ENCODE results near the gene CDHR2. TPM values are rescaled to one million over a fixed set of nuclear protein-coding genes. Genes with fewer than 3 reads are reported as not detected.

CDHR2 gene
- total RNA-seq, 3 donors from 2014 or later (not counting 1 experiment from before 2014, with no cell fraction given) = 0.75 to 2.2 (median 1.8) TPM

GRCh38 chr5:176592573-176592972, 43.4 kb downstream of the CDHR2 start:
- intact Hi-C loops (cut with micrococcal nuclease) = no loop called here
- no peaks in the 10 kb centered on the region for H3K9me3 Mint-ChIP-seq
- H3K27ac Mint-ChIP-seq = no peak overlapping the region
- DNase-seq (no peak), ATAC-seq (no peak)
- Histone ChIP-seq H3K27me3 (ENCODE audit: control insufficient read depth, insufficient read depth, low read length) (no peaks in the 10 kb centered on the region), H3K4me3 (ENCODE audit: low read length) (no peak overlapping the region), H3K9me3 (ENCODE audit: control insufficient read depth, insufficient read depth, low read length) (no peaks in the 10 kb centered on the region), H3K36me3 (ENCODE audit: control insufficient read depth, insufficient read depth, low read length) (no peaks in the 10 kb centered on the region), H3K4me1 (ENCODE audit: control insufficient read depth, insufficient read depth, low read length) (peaks cover 6% of the 10 kb centered on the region), H3K27ac (ENCODE audit: low read length) (no peak overlapping the region)
- 100% methylated on average over 2 of the region's 3 CpGs for WGBS (ENCODE audit: insufficient coverage)
- TF ChIP-seq CTCF (IDR thresholded peaks at IDR 0.05) = no peak
- peaks cover 0 to 7% of the 10 kb centered on the region in 2 donors for H3K4me1 Mint-ChIP-seq
- no peaks in the 10 kb centered on the region for H3K36me3 Mint-ChIP-seq
- peaks cover 0 to 20% of the 10 kb centered on the region in 2 donors for H3K27me3 Mint-ChIP-seq (ENCODE audit: low read depth in 2 of 2)
- H3K4me3 Mint-ChIP-seq = no peak overlapping the region

DNA sequence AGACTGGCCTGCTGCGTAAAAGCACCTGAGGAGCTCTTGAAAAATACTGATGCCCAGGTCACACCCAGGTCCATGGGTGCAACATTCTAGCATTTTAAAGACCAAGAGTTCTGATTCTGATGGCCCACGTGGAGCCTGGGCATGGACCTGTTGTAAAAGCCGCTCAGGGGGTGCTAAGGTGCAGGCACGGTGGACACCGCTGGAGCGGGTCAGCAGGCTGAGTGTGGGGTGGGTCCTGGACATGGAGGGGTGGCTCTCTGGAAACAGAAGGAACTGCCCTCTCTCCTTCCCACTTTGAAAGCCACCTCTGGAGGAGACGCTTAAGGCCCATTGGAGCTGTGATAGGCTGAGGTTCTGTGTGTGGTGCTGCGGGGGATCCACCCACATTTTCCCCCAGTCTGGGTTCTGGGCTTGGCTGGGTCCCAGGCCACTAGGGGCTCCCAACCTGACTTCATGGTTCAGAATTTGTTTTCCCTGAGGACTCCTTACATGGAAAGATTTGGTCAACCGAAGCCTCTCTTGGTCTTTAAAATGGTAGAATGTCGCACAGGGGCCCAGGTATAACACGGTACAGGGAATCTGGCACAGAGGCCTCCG, 44.2 kb downstream of the CDHR2 start:
- no peak overlapping the region for H3K27ac Mint-ChIP-seq
- peaks cover 0 to 7% of the 10 kb centered on the region in 2 donors for H3K4me1 Mint-ChIP-seq
- no peak for ATAC-seq
- no peaks in the 10 kb centered on the region for H3K27me3 ChIP-seq (ENCODE audit: control insufficient read depth, insufficient read depth, low read length)
- no peak overlapping the region for H3K4me3 Mint-ChIP-seq
- no peak for TF ChIP-seq CTCF (IDR thresholded peaks at IDR 0.05)
- H3K4me3 ChIP-seq (ENCODE audit: low read length) = no peak overlapping the region
- H3K36me3 Mint-ChIP-seq = no peaks in the 10 kb centered on the region
- H3K4me1 ChIP-seq (ENCODE audit: control insufficient read depth, insufficient read depth, low read length) = peaks cover 6% of the 10 kb centered on the region
- WGBS (ENCODE audit: insufficient coverage) = 94% methylated on average over 10 of the region's 12 CpGs
- no peaks in the 10 kb centered on the region for H3K36me3 ChIP-seq (ENCODE audit: control insufficient read depth, insufficient read depth, low read length)
- intact Hi-C loops (cut with micrococcal nuclease) = no loop called here
- no peak for DNase-seq
- no peak overlapping the region for H3K27ac ChIP-seq (ENCODE audit: low read length)
- H3K27me3 Mint-ChIP-seq (ENCODE audit: low read depth in 2 of 2) = peaks cover 0 to 18% of the 10 kb centered on the region in 2 donors
- H3K9me3 Mint-ChIP-seq = no peaks in the 10 kb centered on the region
- H3K9me3 ChIP-seq (ENCODE audit: control insufficient read depth, insufficient read depth, low read length) = no peaks in the 10 kb centered on the region

GRCh38 chr5:176594554-176594953, 45.4 kb downstream of the CDHR2 start:
- DNase-seq (no peak), ATAC-seq (no peak)
- Histone ChIP-seq H3K4me1 (ENCODE audit: control insufficient read depth, insufficient read depth, low read length) (peaks cover 6% of the 10 kb centered on the region), H3K27ac (ENCODE audit: low read length) (no peak overlapping the region), H3K36me3 (ENCODE audit: control insufficient read depth, insufficient read depth, low read length) (no peaks in the 10 kb centered on the region), H3K9me3 (ENCODE audit: control insufficient read depth, insufficient read depth, low read length) (no peaks in the 10 kb centered on the region), H3K4me3 (ENCODE audit: low read length) (no peak overlapping the region), H3K27me3 (ENCODE audit: control insufficient read depth, insufficient read depth, low read length) (no peaks in the 10 kb centered on the region)
- Mint-ChIP-seq H3K9me3 (no peaks in the 10 kb centered on the region), H3K4me1 (peaks cover 0 to 7% of the 10 kb centered on the region in 2 donors), H3K4me3 (no peak overlapping the region), H3K27me3 (ENCODE audit: low read depth in 2 of 2) (peaks cover 0 to 21% of the 10 kb centered on the region in 2 donors), H3K27ac (no peak overlapping the region), H3K36me3 (no peaks in the 10 kb centered on the region)
- TF ChIP-seq CTCF (IDR thresholded peaks at IDR 0.05) = no peak
- intact Hi-C loops (cut with micrococcal nuclease) = no loop called here
- 89% methylated on average over 8 of the region's 8 CpGs for WGBS (ENCODE audit: insufficient coverage)
